GM13977 (cell line): ENCODE data around the gene PRND.
"Not testable (repeated sequence)": the region's sequence is repeated elsewhere in the genome, so short reads cannot be mapped to it uniquely, and the experiment has no call there.

Source experiments
- DNase-seq: peaks from one replicate; pipeline ENCODE4 v3.0.0; 2012; ENCODE audit warnings: low spot score
- CTCF ChIP-seq: IDR thresholded peaks from 2 replicates; pipeline ENCODE4 v1.5.1; 2012; ENCODE audit warnings: mild to moderate bottlenecking, control low read depth; ENCODE audit not compliant: insufficient read depth; ENCODE audit errors: extremely low read depth, missing control alignments
- in situ Hi-C: fragments of 300-500 bp; cut with MboI; formaldehyde crosslinking; loops from one replicate; pipeline ENCODE4 v1.12.0; 2022; ENCODE audit warnings: low sequenced_read_pairs, low pct_unique_long_range_greater_than_20kb, mixed read lengths, inconsistent platforms; ENCODE audit not compliant: unreplicated experiment

PRND gene

GRCh38 chr20:4720977-4721349 lies 746 bp upstream of the PRND start:
- no peak for DNase-seq
- no peak for TF ChIP-seq CTCF
- in situ Hi-C loops: no loop called here

GRCh38 chr20:4722571-4722970 lies 862 bp downstream of the PRND start:
- no peak for TF ChIP-seq CTCF
- DNase-seq: no peak
- in situ Hi-C loops: no loop called here

- in situ Hi-C loops: no loop called here
- TF ChIP-seq CTCF: no peak
- DNase-seq: no peak
Measured at GRCh38 chr20:4722993-4723392, 1.3 kb downstream of the PRND start.

GRCh38 chr20:4723553-4723952 lies 1.8 kb downstream of the PRND start:
- in situ Hi-C loops, DNase-seq: not testable (repeated sequence)

- DNase-seq: no peak
- no peak for TF ChIP-seq CTCF
- in situ Hi-C loops: no loop called here
Measured at GRCh38 chr20:4724459-4725262, 3.0 kb downstream of the PRND start.

GRCh38 chr20:4725263-4725550 lies 3.5 kb downstream of the PRND start:
- no peak for DNase-seq
- in situ Hi-C loops: no loop called here
- TF ChIP-seq CTCF: no peak

- in situ Hi-C loops: no loop called here
- peak; percentile 58 for DNase-seq
- TF ChIP-seq CTCF: no peak
Measured at GRCh38 chr20:4726710-4727397, 5.1 kb downstream of the PRND start.
